Right cardiac atrium (tissue), 5 donors: ENCODE measurements around the gene MYH2. TPM values are rescaled to one million over a fixed set of nuclear protein-coding genes. Genes with fewer than 3 reads are reported as not detected.

Experiments
- ATAC-seq, 2 donors: fragments of 200-7000 bp; cut with Tn5 transposase; one replicate each; pipeline versions ENCODE4 v1.8.0 to v1.9.1; 2020; ENCODE audit warnings: moderate library complexity in 2 of 2, mild to moderate bottlenecking in 1 of 2
- DNase-seq, 3 donors: peaks; one replicate each; pipeline ENCODE4 v3.0.0-alpha.2; 2020
- H3K27ac ChIP-seq: one replicate; pipeline ENCODE4 v1.5.1; 2013; ENCODE audit warnings: mild to moderate bottlenecking, low read length, control low read depth, moderate library complexity
- H3K27me3 ChIP-seq: one replicate; pipeline ENCODE4 v1.6.1; 2013; ENCODE audit not compliant: control insufficient read depth, insufficient read depth
- H3K4me1 ChIP-seq: one replicate; pipeline ENCODE4 v1.6.1; 2013; ENCODE audit warnings: low read length; ENCODE audit not compliant: control insufficient read depth, insufficient read depth
- H3K4me3 ChIP-seq: one replicate; pipeline ENCODE4 v1.5.1; 2013; ENCODE audit warnings: low read length, control low read depth
- H3K9me3 ChIP-seq: one replicate; pipeline ENCODE4 v1.6.1; 2013; ENCODE audit warnings: low read length; ENCODE audit not compliant: control insufficient read depth
- WGBS: extraction: QIAGEN DNeasy Blood & Tissue Kit; methylation state at CpG from one replicate; pipeline ENCODE4 v1.1.7; 2013; 5-methylcytosine and 5-hydroxymethylcytosine counted together
- intact Hi-C, 4 donors: fragments of 100-400 bp; cut with DNase I; formaldehyde crosslinking; loops; one replicate each; pipeline versions ENCODE4 v1.11.0 to v1.14.0; 2022 to 2023
- long read RNA-seq, 4 donors: library from polyadenylated mRNA; unstranded; transcript quantifications; one replicate each; pipeline ENCODE4 v2.0.0, GENCODE V29; 2020 to 2021
- polyA plus RNA-seq: library from polyadenylated mRNA; stranded (reverse); fragments of 200-250 nt; gene quantifications from one replicate; pipeline ENCODE4 v1.2.3, GENCODE V29; 2013
- total RNA-seq, 4 donors: library from RNA; stranded (reverse); fragmentation: NEBNext Ultra II Directional; extraction: Animal tissue kit (Norgen Biotek cat#: 25700); gene quantifications; one replicate each; pipeline ENCODE4 v1.2.1, GENCODE V29; 2021
- donor health status: healthy with polysubstance abuse.
- donor health status: DM: no; HTN: yes; CAD: no.
- donor health status: DM: no; HTN: no; CAD: no.
- donor health status: DM: no; HTN: yes; CAD: no; lungs with severe emphysema.
- donor health status: DM: yes; HTN: yes; CAD: no.

The MYH2 gene
- total RNA-seq, result under 1 TPM in 2 of 4 donors, not detected in 2; 0.68 to 0.76 TPM
- not detected for polyA plus RNA-seq
- long read RNA-seq, donor 1, result 0 reads
- long read RNA-seq, donor 2, result 0 reads
- long read RNA-seq, donor 3, result 0 reads
- long read RNA-seq, donor 4, result 0 reads

DNA sequence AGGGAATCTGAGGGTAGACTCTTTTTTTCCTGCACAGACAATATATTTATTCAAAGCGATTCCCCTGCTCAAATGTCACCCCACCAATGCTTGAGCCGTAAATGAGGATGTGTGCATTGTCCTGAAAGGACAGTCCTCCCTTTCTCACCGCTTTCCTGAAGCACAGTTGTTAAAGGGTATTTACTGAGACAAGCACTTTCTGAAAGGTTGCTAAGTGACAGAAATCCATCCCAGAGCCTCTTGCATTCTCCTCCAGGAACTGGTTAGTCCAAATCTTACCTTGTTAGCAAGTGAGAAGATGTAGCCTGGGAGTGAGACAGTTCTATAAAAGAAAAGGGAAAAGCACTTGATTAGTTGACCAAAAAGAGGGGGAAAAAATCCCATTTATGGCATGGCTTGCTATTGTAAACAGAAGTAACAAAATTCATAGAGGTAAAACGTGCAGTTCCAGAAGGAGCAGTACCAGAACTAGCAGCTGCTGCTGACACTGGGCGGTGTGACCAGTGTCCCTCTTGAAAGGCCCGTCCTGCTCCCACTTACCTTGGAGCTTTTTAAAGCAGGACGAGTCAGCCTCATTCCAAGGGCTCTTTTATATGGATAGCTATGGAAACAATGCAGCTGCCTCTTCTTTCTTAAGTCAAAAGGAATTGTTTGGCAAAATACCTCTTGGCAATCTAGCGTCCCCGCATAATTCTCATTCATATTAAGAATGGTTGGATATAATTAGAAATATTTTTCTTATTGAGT, at the start of gene MYH2:
TSS of gene MYH2 (minus strand) at position 563 of the 747 bp plus-strand sequence. CDS start 1,738 bp downstream, outside the sequence.
- WGBS, result 54% methylated on average over 9 of the region's 9 CpGs
- Histone ChIP-seq H3K4me1 (no peaks in the 10 kb centered on the region), H3K4me3 (no peak within 1 kb of the TSS), H3K9me3 (no peaks in the 10 kb centered on the region), H3K27me3 (no peaks in the 10 kb centered on the region), H3K27ac (no peak within 1 kb of the TSS)
- DNase-seq, result no peak
- intact Hi-C loops, result no loop called here
- no peak for ATAC-seq

- Histone ChIP-seq H3K4me1 (no peaks in the 10 kb centered on the region), H3K27ac (no peak overlapping the region), H3K27me3 (no peaks in the 10 kb centered on the region), H3K9me3 (no peaks in the 10 kb centered on the region), H3K4me3 (no peak overlapping the region)
- intact Hi-C loops, result no loop called here
- whole genome bisulfite sequencing, result 74% methylated on average over 2 of the region's 2 CpGs
- ATAC-seq, result no peak
- DNase-seq, result no peak
Measured at GRCh38 chr17:10598621-10599020, 49.2 kb upstream of the MYH2 start.

DNA sequence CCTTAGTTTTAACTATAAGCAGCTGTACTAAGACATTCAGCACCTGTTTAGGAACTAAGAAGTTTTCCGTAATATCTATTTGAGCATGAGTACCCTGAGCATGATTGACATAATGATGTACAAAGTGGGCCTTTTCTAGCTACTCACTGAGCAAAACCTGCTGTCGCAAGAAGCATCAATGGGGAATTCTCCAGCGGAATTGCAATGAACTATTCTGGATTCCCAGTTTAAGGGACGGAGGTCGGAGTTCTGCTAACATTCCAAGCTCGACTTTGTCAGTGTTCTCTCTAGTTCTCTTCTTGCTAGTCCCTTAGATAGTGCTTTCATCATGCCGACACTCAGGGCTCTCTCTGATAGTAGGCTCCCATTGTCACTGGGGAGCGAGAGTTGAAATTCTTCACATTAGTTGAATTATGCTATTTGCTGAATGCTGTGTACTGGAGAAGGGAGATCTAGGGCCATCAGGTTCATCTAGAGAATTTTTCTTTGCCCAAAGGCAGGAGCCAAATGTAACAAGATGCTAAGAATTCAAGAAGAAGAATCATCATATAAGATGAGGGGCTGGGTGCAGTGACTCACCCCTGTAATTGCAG, 40.2 kb upstream of the MYH2 start:
- ATAC-seq (no peak), DNase-seq (no peak)
- H3K4me1 ChIP-seq, result no peaks in the 10 kb centered on the region
- intact Hi-C loops, result no loop called here
- 70% methylated on average over 8 of the region's 8 CpGs for whole genome bisulfite sequencing
- no peak overlapping the region for H3K4me3 ChIP-seq
- no peak overlapping the region for H3K27ac ChIP-seq
- no peaks in the 10 kb centered on the region for H3K9me3 ChIP-seq
- no peaks in the 10 kb centered on the region for H3K27me3 ChIP-seq

GRCh38 chr17:10585529-10585928, 36.1 kb upstream of the MYH2 start:
- Histone ChIP-seq H3K27ac (no peak overlapping the region), H3K4me3 (no peak overlapping the region), H3K27me3 (no peaks in the 10 kb centered on the region), H3K4me1 (no peaks in the 10 kb centered on the region), H3K9me3 (peaks cover 1% of the 10 kb centered on the region)
- DNase-seq (no peak), ATAC-seq (no peak)
- WGBS, result 72% methylated on average over 9 of the region's 9 CpGs
- intact Hi-C loops, result no loop called here

- no peak for DNase-seq
- intact Hi-C loops, result no loop called here
- no peak for ATAC-seq
- no peaks in the 10 kb centered on the region for H3K27me3 ChIP-seq
- H3K4me1 ChIP-seq, result no peaks in the 10 kb centered on the region
- H3K4me3 ChIP-seq, result no peak overlapping the region
- WGBS, result 36% methylated on average over 4 of the region's 4 CpGs
- peaks cover 1% of the 10 kb centered on the region for H3K9me3 ChIP-seq
- H3K27ac ChIP-seq, result no peak overlapping the region
Measured at GRCh38 chr17:10583834-10584233, 34.4 kb upstream of the MYH2 start.

- peaks cover 1% of the 10 kb centered on the region for H3K9me3 ChIP-seq
- H3K27ac ChIP-seq, result no peak overlapping the region
- DNase-seq (no peak), ATAC-seq (no peak)
- H3K4me1 ChIP-seq, result no peaks in the 10 kb centered on the region
- H3K27me3 ChIP-seq, result no peaks in the 10 kb centered on the region
- 60% methylated on average over 2 of the region's 2 CpGs for WGBS
- no peak overlapping the region for H3K4me3 ChIP-seq
- intact Hi-C loops, result no loop called here
Measured at GRCh38 chr17:10579270-10579669, 29.8 kb upstream of the MYH2 start.

- no peaks in the 10 kb centered on the region for H3K4me1 ChIP-seq
- ATAC-seq (no peak), DNase-seq (no peak)
- no peak overlapping the region for H3K27ac ChIP-seq
- 84% methylated on average over 5 of the region's 5 CpGs for WGBS
- H3K27me3 ChIP-seq, result no peaks in the 10 kb centered on the region
- no peak overlapping the region for H3K4me3 ChIP-seq
- no peaks in the 10 kb centered on the region for H3K9me3 ChIP-seq
- intact Hi-C loops, result no loop called here
Measured at GRCh38 chr17:10574324-10574723, 24.9 kb upstream of the MYH2 start.

DNA sequence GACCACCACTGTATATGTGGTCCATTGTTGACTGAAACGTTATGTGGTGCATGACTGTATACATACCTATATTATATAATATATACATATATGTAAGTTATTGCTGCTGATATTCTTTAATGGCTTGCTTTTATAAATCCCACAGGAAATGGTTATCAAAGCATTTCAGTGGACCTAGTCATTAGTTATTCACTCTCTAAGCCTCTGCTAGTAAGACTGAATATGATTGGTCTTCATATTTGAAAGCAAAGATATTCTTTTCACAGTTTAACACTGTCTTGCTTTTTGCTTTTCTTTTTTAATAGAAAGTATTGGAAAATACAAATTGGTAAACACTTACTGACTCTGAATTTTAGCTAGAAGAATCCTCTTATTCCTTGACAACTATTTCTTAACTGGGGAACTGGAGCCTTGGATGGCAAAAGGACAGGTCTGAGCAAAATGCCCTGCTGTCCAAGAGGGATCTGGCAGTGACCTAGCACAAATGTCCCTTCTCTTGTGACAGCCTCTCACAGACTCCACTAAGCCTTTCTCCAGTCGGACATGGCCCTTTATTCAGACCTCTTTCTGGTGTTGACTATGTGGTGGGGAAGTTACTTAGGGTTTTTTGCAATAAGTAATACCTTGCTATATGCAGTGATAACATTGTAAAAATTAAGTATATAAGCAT, 14.7 kb upstream of the MYH2 start:
- ATAC-seq (no peak), DNase-seq (no peak)
- Histone ChIP-seq H3K9me3 (no peaks in the 10 kb centered on the region), H3K27ac (no peak overlapping the region), H3K27me3 (no peaks in the 10 kb centered on the region), H3K4me3 (no peak overlapping the region), H3K4me1 (no peaks in the 10 kb centered on the region)
- WGBS, result 74% methylated on average over 2 of the region's 2 CpGs
- intact Hi-C loops, result no loop called here

- WGBS, result 79% methylated on average over 6 of the region's 6 CpGs
- H3K4me1 ChIP-seq, result no peaks in the 10 kb centered on the region
- no peaks in the 10 kb centered on the region for H3K9me3 ChIP-seq
- no peak for ATAC-seq
- intact Hi-C loops, result no loop called here
- no peak for DNase-seq
- H3K27me3 ChIP-seq, result no peaks in the 10 kb centered on the region
- no peak overlapping the region for H3K4me3 ChIP-seq
- H3K27ac ChIP-seq, result no peak overlapping the region
Measured at GRCh38 chr17:10558049-10558448, 8.6 kb upstream of the MYH2 start.

DNA sequence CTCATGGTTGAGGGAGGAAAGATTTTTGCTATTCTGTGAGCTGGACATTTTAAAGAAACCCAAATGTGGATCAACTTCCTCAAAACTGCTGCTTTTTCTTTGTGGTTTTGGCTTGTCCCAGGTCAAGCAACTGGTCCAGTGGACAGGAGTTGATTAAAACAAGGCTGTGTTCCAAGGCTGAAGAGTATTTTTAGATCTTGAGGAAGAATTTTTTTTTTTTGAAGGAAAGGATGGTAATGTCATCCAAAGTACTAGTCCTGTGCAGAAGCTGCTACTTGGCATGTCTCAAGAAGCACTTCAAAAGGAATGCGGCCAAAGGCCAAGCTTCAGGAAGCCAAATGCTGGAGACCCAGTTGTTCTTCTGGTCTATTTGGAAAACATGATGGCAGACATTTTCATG, 8.0 kb upstream of the MYH2 start:
- DNase-seq (no peak), ATAC-seq (no peak)
- WGBS, result 49% methylated on average over 1 of the region's 1 CpG
- Histone ChIP-seq H3K4me1 (no peaks in the 10 kb centered on the region), H3K27me3 (no peaks in the 10 kb centered on the region), H3K9me3 (no peaks in the 10 kb centered on the region), H3K4me3 (no peak overlapping the region), H3K27ac (no peak overlapping the region)
- intact Hi-C loops, result no loop called here

- ATAC-seq, result no peak
- intact Hi-C loops, result no loop called here
- no peaks in the 10 kb centered on the region for H3K4me1 ChIP-seq
- 38% methylated on average over 5 of the region's 5 CpGs for WGBS
- no peak overlapping the region for H3K4me3 ChIP-seq
- DNase-seq, result no peak
- no peaks in the 10 kb centered on the region for H3K27me3 ChIP-seq
- no peak overlapping the region for H3K27ac ChIP-seq
- H3K9me3 ChIP-seq, result no peaks in the 10 kb centered on the region
Measured at GRCh38 chr17:10556301-10557005, 7.0 kb upstream of the MYH2 start.
